RKO (cell line): Measurements from ENCODE around the gene MSRB1.
"Not testable (repeated sequence)": the region's sequence is repeated elsewhere in the genome, so short reads cannot be mapped to it uniquely, and the experiment has no call there.

Experiments
- DNase-seq: peaks from one replicate; pipeline ENCODE4 v3.0.0-alpha.2; 2016; ENCODE audit warnings: low spot score

The MSRB1 gene

GRCh38 chr16:1978476-1979120 lies 35.6 kb upstream of the MSRB1 start:
- no peak for DNase-seq

- no peak for DNase-seq
These were observed 34.9 kb upstream of the MSRB1 start for GRCh38 chr16:1977875-1978268.

GRCh38 chr16:1976951-1977874 lies 34.2 kb upstream of the MSRB1 start:
- no peak for DNase-seq

GRCh38 chr16:1976216-1976520 lies 33.2 kb upstream of the MSRB1 start:
- DNase-seq: no peak

- no peak for DNase-seq
These were observed 32.6 kb upstream of the MSRB1 start for GRCh38 chr16:1975432-1976215.

- DNase-seq: no peak
These were observed 31.4 kb upstream of the MSRB1 start for GRCh38 chr16:1974157-1975070.

GRCh38 chr16:1973461-1974156 lies 30.6 kb upstream of the MSRB1 start:
- DNase-seq: no peak

GRCh38 chr16:1972490-1972877 lies 29.5 kb upstream of the MSRB1 start:
- peak; percentile 67 for DNase-seq

GRCh38 chr16:1971796-1972489 lies 28.9 kb upstream of the MSRB1 start, which contains the start of gene TBL3:
Gene TBL3, plus strand, starts transcription at chr16:1972053. Its CDS starts 112 bp downstream, at chr16:1972165.
- DNase-seq: peak; percentile 94

- DNase-seq: no peak
These were observed 25.4 kb upstream of the MSRB1 start for GRCh38 chr16:1968146-1968953.

- DNase-seq: no peak
These were observed 23.5 kb upstream of the MSRB1 start, which contains the start of gene RNF151 for GRCh38 chr16:1966460-1966859. Gene RNF151, plus strand, starts transcription at chr16:1966856. Its CDS starts 26 bp downstream, at chr16:1966882.

- no peak for DNase-seq
These were observed 22.5 kb upstream of the MSRB1 start for GRCh38 chr16:1965396-1966001.

GRCh38 chr16:1964506-1965395 lies 21.8 kb upstream of the MSRB1 start, which contains the start of gene RPS2:
Gene RPS2, minus strand, starts transcription at chr16:1964826. Its CDS starts 201 bp downstream, at chr16:1964625.
- DNase-seq: peak; percentile 99

GRCh38 chr16:1963806-1964505 lies 21.0 kb upstream of the MSRB1 start:
- peak; percentile 37 for DNase-seq

GRCh38 chr16:1962161-1963153 lies 19.5 kb upstream of the MSRB1 start:
- DNase-seq: not testable (repeated sequence)

GRCh38 chr16:1961651-1962067 lies 18.7 kb upstream of the MSRB1 start:
- DNase-seq: peak; percentile 73
